ENCODE results near the gene TCL1B. TPM values are rescaled to one million over a fixed set of nuclear protein-coding genes. Genes with fewer than 3 reads are reported as not detected.

Gene TCL1B, protein sequence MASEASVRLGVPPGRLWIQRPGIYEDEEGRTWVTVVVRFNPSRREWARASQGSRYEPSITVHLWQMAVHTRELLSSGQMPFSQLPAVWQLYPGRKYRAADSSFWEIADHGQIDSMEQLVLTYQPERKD
- total RNA-seq = not detected in 2 replicates

DNA sequence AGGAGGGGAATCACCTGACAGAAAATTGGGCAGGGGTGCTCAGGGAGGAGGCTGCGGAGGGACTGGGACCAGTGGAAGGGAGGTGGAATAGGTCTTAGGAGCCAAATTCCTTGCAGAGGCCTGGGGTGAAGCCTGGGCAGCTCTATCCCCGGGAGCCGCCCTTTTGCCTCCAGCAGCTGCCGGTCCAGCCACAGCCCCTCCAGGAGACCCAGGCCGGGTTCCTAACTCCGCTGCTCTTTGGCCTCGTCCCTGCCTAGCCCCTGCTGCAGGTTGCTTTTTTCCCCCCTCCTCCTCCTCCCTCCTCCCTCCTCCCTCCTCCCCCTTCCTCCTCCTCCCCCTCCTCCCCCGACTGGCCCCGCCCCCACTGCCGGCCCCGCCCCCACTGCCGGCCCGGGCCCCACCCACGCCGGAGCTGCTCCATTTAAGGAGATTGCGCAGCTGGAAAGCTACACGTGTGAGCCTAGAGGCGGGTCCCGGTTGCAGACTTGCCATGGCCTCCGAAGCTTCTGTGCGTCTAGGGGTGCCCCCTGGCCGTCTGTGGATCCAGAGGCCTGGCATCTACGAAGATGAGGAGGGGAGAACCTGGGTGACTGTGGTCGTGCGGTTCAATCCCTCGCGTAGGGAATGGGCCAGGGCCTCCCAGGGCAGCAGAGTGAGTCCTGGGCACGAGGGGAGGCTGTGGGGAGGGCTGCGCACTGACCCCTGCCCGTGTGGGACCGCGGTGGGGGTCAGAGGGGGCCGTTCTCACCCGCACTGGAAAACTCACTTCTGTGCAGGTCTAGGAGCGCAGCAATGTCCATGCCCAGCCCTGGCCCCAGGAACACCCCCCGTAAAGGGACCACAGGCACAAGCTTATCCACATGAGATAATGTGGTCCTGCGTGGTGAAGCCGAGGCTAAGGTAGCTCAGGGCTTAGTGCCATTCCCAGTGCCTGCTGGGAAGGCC lies at the start of gene TCL1B:
Gene TCL1B, plus strand, starts transcription at position 449 of the 945 bp plus-strand sequence. Its CDS starts 42 bp downstream, at position 491.

DNA sequence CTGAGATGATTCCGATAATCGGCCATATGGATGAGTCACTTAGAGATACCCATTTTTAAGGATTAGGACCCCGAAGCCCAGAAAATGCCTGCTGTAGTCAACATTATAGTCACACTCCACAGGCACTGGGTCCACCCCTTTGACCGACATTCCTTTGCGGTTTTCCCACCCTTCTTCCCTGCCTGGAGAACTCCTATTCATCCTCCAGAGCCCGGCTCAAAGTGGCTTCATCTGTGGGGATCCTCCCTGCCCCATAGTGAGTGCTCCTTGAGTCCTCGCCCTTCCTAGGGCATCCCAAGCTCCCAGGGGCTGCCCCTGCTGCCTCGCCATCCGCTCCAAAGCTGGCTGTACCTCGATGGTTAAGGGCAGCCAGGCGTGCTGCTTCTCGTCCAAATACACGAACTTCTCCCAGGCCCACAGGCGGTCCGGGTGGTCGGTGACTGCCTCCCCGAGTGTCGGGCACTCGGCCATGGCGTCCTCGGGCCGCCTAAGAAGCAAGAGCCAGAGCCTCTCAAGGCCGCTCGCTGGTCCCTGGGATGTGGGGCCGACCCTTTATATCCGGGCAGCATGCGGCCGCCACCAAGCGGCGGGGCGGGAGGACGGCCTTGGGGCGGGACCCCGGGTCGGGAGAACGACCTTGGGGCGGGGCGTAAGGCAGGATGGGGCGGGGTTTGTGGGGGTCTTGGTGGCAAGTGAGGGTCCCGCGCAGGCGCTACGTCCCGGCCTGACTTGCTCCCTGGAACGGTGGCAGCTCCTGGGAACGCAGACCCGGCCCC lies 27.6 kb downstream of the TCL1B start, which contains the start of gene TCL1A:
Gene TCL1A, minus strand, starts transcription at position 530 of the 776 bp plus-strand sequence. Its CDS starts 59 bp downstream, at position 471.

Other genes starting within 250 kb of the TCL1B start
- 1.1 TPM in 2 replicates for gene SYNE3, start 169.8 kb upstream of the TCL1B start, total RNA-seq
- gene GLRX5, start 151.4 kb upstream of the TCL1B start, total RNA-seq = 39.0 and 42.9 TPM in 2 replicates
- not detected in 2 replicates for gene TCL1A, start 27.7 kb downstream of the TCL1B start, total RNA-seq
- not detected in 2 replicates for gene TUNAR, start 190.4 kb downstream of the TCL1B start, total RNA-seq

Measured in mesangial cell (primary cell).